K562 (cell line): ENCODE data around the gene ADAT3. TPM values are rescaled to one million over a fixed set of nuclear protein-coding genes. Genes with fewer than 3 reads are reported as not detected.
A peak's percentile ranks its signal among the peaks of the same experiment; 100 is the strongest.

Experiments
- CCNT2 ChIP-seq: IDR thresholded peaks from 2 replicates; pipeline ENCODE4 v1.6.1; 2011; ENCODE audit warnings: borderline replicate concordance, low read depth, mild to moderate bottlenecking, moderate library complexity, mixed read lengths, low read length; ENCODE audit not compliant: insufficient read length; ENCODE audit errors: extremely low read depth
- ETV5 ChIP-seq: sonication (generic); formaldehyde crosslinking; IDR thresholded peaks from 2 replicates; pipeline ENCODE4 v1.4.0; 2020; ENCODE audit warnings: low read depth, mild to moderate bottlenecking, missing genetic modification reagents
- MCM7 ChIP-seq, 2 experiments: fragments of 450-650 bp; IDR thresholded peaks; 2 replicates each; pipeline ENCODE4 v1.6.1; 2016 to 2018
- TCFL5 ChIP-seq: fragments of 250-450 bp; sonication (Bioruptor Pico); conservative IDR thresholded peaks from 2 replicates; pipeline ENCODE4 v1.6.1; 2021; ENCODE audit warnings: mild to moderate bottlenecking, moderate library complexity, matching md5 sums
- polyA plus RNA-seq, 8 experiments: library from polyadenylated mRNA; depleted of rRNA in 4 of 8; stranded (reverse) in 5 of 8; unstranded in 3 of 8; fragments of >200 nt; fragmentation: Nextera tagmentation in 2 of 8; fragmentation: Illumina TruSeq in 1 of 8; extraction: Ambion mirVana in 2 of 8; extraction: Trizol in 1 of 8; gene quantifications; 2 replicates each; pipeline versions ENCODE4 v1.2.1 to v1.2.3, GENCODE V29; 2011 to 2014; ENCODE audit warnings: inconsistent platforms in 1 of 8, missing spikeins in 1 of 8
- total RNA-seq, 7 experiments: library from RNA; depleted of rRNA in 6 of 7; stranded (reverse); fragments of >200 nt in 6 of 7; fragmentation: Illumina TruSeq in 2 of 7; extraction: Trizol in 2 of 7; gene quantifications; 2 replicates each; pipeline versions ENCODE4 v1.2.1 to v1.2.3, GENCODE V29; 2011 to 2021; ENCODE audit warnings: low replicate concordance in 1 of 7
- TF ChIP-seq, protein P1 (sequence below): fragments of 450-650 bp; IDR thresholded peaks from 2 replicates; pipeline ENCODE4 v1.6.1; 2017; ENCODE audit warnings: mild to moderate bottlenecking, moderate library complexity
- TF ChIP-seq, protein P2 (sequence below): fragments of 250-450 bp; sonication (Bioruptor Pico); IDR thresholded peaks from 2 replicates; pipeline ENCODE4 v1.8.0; 2021; ENCODE audit warnings: mild to moderate bottlenecking, moderate library complexity
- TF ChIP-seq, protein P3 (sequence below), 2 experiments: IDR thresholded peaks; 2 replicates each; pipeline ENCODE4 v1.6.1; 2012; ENCODE audit warnings: improper control_type of control experiment in 2 of 2, low read depth in 2 of 2, low read length in 2 of 2, borderline replicate concordance in 1 of 2
- TF ChIP-seq, protein P4 (sequence below): fragments of 250-450 bp; sonication (Bioruptor Pico); IDR thresholded peaks from 2 replicates; pipeline ENCODE4 v1.5.0; 2021; ENCODE audit warnings: mild to moderate bottlenecking, borderline replicate concordance
- TF ChIP-seq, protein P5 (sequence below), 2 experiments: fragments of 450-650 bp; formaldehyde crosslinking in 1 of 2; IDR thresholded peaks; 2 replicates each; pipeline versions ENCODE4 v1.4.0 to v1.6.1; 2014 to 2020; ENCODE audit warnings: mild to moderate bottlenecking in 2 of 2, borderline replicate concordance in 1 of 2, low read depth in 1 of 2

The ADAT3 gene
- total and polyA plus RNA-seq, 9 of the 15 experiments (the other 6 are each of a cell fraction or from before 2014, with no cell fraction given) = 0.67 to 15.6 (median 7.8) TPM; not detected in 4

DNA sequence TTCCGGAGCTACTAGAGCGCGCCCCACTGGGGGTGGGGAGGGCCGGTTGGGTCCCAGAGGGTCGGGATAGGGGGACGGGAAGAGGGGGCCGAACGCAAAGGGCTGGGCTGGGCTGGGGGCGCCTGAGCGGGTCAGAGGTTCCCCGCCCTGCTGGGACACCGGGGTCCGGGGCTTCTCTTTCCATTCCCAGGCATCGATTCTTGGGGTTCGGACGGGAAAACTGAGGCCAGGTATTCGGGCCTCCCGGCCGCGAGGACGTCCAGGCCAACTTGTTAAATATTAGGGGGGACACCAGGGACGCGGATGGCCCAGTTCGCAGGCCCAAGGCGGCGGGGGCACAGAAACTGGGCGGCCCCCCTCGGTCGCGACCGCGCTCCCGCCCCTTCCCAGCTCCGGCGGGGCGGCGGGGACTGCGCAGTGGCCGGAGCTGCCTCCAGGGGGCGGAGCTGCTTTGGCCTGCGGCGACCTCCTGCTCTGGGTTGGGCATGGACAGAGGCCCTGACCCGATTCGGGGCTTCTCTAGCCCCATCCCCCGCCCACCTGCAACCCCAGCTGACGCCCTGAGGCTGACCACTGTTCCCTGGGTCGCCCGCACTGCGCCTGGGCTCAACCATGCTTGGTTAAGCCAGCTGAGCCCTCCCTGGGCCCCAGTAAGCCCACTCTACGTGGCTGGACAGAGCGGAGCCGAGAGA lies 40.6 kb upstream of the ADAT3 start (continued):
- TF ChIP-seq, protein P1, sequence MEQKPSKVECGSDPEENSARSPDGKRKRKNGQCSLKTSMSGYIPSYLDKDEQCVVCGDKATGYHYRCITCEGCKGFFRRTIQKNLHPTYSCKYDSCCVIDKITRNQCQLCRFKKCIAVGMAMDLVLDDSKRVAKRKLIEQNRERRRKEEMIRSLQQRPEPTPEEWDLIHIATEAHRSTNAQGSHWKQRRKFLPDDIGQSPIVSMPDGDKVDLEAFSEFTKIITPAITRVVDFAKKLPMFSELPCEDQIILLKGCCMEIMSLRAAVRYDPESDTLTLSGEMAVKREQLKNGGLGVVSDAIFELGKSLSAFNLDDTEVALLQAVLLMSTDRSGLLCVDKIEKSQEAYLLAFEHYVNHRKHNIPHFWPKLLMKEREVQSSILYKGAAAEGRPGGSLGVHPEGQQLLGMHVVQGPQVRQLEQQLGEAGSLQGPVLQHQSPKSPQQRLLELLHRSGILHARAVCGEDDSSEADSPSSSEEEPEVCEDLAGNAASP = no peak
- TF ChIP-seq, protein P2, sequence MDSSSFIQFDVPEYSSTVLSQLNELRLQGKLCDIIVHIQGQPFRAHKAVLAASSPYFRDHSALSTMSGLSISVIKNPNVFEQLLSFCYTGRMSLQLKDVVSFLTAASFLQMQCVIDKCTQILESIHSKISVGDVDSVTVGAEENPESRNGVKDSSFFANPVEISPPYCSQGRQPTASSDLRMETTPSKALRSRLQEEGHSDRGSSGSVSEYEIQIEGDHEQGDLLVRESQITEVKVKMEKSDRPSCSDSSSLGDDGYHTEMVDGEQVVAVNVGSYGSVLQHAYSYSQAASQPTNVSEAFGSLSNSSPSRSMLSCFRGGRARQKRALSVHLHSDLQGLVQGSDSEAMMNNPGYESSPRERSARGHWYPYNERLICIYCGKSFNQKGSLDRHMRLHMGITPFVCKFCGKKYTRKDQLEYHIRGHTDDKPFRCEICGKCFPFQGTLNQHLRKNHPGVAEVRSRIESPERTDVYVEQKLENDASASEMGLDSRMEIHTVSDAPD (CRISPR knock-in tag) = no peak
- TF ChIP-seq MCM7 (IDR thresholded peaks at IDR 0.05) = no peak
- TF ChIP-seq, protein P3, sequence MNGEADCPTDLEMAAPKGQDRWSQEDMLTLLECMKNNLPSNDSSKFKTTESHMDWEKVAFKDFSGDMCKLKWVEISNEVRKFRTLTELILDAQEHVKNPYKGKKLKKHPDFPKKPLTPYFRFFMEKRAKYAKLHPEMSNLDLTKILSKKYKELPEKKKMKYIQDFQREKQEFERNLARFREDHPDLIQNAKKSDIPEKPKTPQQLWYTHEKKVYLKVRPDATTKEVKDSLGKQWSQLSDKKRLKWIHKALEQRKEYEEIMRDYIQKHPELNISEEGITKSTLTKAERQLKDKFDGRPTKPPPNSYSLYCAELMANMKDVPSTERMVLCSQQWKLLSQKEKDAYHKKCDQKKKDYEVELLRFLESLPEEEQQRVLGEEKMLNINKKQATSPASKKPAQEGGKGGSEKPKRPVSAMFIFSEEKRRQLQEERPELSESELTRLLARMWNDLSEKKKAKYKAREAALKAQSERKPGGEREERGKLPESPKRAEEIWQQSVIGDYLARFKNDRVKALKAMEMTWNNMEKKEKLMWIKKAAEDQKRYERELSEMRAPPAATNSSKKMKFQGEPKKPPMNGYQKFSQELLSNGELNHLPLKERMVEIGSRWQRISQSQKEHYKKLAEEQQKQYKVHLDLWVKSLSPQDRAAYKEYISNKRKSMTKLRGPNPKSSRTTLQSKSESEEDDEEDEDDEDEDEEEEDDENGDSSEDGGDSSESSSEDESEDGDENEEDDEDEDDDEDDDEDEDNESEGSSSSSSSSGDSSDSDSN (IDR thresholded peaks at IDR 0.05; ENCODE audit: borderline replicate concordance in 1 of 2, low read depth in 2 of 2, low read length in 2 of 2) = 0 out of 4 replicates have a peak, but pooled peaks of 1 of the 2 experiments have one; percentile 31
- TF ChIP-seq, protein P4, sequence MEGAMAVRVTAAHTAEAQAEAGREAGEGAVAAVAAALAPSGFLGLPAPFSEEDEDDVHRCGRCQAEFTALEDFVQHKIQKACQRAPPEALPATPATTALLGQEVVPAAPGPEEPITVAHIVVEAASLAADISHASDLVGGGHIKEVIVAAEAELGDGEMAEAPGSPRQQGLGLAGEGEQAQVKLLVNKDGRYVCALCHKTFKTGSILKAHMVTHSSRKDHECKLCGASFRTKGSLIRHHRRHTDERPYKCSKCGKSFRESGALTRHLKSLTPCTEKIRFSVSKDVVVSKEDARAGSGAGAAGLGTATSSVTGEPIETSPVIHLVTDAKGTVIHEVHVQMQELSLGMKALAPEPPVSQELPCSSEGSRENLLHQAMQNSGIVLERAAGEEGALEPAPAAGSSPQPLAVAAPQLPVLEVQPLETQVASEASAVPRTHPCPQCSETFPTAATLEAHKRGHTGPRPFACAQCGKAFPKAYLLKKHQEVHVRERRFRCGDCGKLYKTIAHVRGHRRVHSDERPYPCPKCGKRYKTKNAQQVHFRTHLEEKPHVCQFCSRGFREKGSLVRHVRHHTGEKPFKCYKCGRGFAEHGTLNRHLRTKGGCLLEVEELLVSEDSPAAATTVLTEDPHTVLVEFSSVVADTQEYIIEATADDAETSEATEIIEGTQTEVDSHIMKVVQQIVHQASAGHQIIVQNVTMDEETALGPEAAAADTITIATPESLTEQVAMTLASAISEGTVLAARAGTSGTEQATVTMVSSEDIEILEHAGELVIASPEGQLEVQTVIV (CRISPR knock-in tag) = peak; percentile 13; the same call in 1 of the 2 replicates
- TF ChIP-seq, protein P5, sequence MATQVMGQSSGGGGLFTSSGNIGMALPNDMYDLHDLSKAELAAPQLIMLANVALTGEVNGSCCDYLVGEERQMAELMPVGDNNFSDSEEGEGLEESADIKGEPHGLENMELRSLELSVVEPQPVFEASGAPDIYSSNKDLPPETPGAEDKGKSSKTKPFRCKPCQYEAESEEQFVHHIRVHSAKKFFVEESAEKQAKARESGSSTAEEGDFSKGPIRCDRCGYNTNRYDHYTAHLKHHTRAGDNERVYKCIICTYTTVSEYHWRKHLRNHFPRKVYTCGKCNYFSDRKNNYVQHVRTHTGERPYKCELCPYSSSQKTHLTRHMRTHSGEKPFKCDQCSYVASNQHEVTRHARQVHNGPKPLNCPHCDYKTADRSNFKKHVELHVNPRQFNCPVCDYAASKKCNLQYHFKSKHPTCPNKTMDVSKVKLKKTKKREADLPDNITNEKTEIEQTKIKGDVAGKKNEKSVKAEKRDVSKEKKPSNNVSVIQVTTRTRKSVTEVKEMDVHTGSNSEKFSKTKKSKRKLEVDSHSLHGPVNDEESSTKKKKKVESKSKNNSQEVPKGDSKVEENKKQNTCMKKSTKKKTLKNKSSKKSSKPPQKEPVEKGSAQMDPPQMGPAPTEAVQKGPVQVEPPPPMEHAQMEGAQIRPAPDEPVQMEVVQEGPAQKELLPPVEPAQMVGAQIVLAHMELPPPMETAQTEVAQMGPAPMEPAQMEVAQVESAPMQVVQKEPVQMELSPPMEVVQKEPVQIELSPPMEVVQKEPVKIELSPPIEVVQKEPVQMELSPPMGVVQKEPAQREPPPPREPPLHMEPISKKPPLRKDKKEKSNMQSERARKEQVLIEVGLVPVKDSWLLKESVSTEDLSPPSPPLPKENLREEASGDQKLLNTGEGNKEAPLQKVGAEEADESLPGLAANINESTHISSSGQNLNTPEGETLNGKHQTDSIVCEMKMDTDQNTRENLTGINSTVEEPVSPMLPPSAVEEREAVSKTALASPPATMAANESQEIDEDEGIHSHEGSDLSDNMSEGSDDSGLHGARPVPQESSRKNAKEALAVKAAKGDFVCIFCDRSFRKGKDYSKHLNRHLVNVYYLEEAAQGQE (IDR thresholded peaks at IDR 0.05; ENCODE audit: borderline replicate concordance) = peak; percentile 64; the same call in 1 of the 2 replicates
- TF ChIP-seq, protein P5 (CRISPR knock-in tag; IDR thresholded peaks at IDR 0.05; ENCODE audit: low read depth) = no peak
- TF ChIP-seq ETV5 (CRISPR knock-in tag) = 0 out of 2 replicates have a peak, but pooled peaks have one; percentile 1
- no peak for TF ChIP-seq TCFL5
- peak; percentile 68 for TF ChIP-seq CCNT2
